Pulmonary artery endothelial cell (primary cell): Measurements from ENCODE around the gene TMEM248. TPM values are rescaled to one million over a fixed set of nuclear protein-coding genes. Genes with fewer than 3 reads are reported as not detected.
A peak's percentile ranks its signal among the peaks of the same experiment; 100 is the strongest.
"Not testable (repeated sequence)": the region's sequence is repeated elsewhere in the genome, so short reads cannot be mapped to it uniquely, and the experiment has no call there.

Source experiments
- DNase-seq: peaks from one replicate; pipeline ENCODE4 v3.0.0-alpha.2; 2011; ENCODE audit warnings: low read depth, low spot score
- total RNA-seq: library from RNA; depleted of rRNA; stranded (reverse); fragments of >200 nt; gene quantifications from 2 replicates; pipeline ENCODE4 v1.2.3, GENCODE V29; 2014

TMEM248 gene
- total RNA-seq, 1 donor from 2014 or later = 79.1 TPM

- peak; percentile 89 for DNase-seq
Observed at GRCh38 chr7:66996444-66997191, 75.6 kb downstream of the TMEM248 start, which contains the start of gene TYW1. Gene TYW1 (plus strand): TSS chr7:66996833. CDS start chr7:66996979, 146 bp downstream.

- DNase-seq = not testable (repeated sequence)
Observed at GRCh38 chr7:67000601-67001258, 79.7 kb downstream of the TMEM248 start.

- not testable (repeated sequence) for DNase-seq
Observed at GRCh38 chr7:67004145-67004544, 83.1 kb downstream of the TMEM248 start.

- DNase-seq = no peak
Observed at GRCh38 chr7:67006965-67007364, 85.9 kb downstream of the TMEM248 start.

Other genes with a start within 250 kb of the TMEM248 start
- gene RABGEF1, start 180.5 kb upstream of the TMEM248 start, total RNA-seq = 20.2 and 22.6 TPM in 2 replicates
- 72.1 and 105 TPM in 2 replicates for gene SBDS, start 74.4 kb downstream of the TMEM248 start, total RNA-seq
- 14.6 and 21.1 TPM in 2 replicates for gene TYW1, start 75.6 kb downstream of the TMEM248 start, total RNA-seq